HuH-7 (cell line): ENCODE measurements around the gene MED25.

Experiments used
- DNase-seq: peaks from one replicate; pipeline ENCODE4 v3.0.0; 2011; ENCODE audit warnings: low spot score

Gene MED25

GRCh38 chr19:49817964-49818648 is at the start of gene MED25:
Gene MED25, plus strand, starts transcription at chr19:49818289. Its CDS starts 53 bp downstream, at chr19:49818342.
- peak; percentile 96 for DNase-seq

DNA sequence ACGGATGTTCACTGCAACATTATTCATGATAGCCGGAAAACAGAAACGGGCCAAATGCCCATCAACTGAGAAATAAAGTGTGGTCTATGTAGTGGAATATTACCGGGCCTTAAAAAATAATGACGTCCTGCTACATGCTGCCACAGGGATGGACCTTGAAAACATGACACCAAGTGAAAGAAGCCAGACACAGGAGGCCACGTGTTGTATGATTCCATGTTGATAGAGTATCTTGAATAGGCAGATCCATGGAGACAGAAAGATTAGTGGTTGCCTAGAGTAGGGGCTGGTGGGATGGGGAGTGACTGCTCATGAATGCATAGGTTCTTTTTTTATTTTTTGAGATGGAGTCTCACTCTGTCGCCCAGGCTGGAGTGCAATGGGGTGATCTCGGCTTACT is 47.6 kb upstream of the MED25 start:
- no peak for DNase-seq

- peak; percentile 62 for DNase-seq
These were observed 46.4 kb upstream of the MED25 start for GRCh38 chr19:49771674-49772139.

GRCh38 chr19:49772850-49773432 is 45.1 kb upstream of the MED25 start:
- no peak for DNase-seq

DNA sequence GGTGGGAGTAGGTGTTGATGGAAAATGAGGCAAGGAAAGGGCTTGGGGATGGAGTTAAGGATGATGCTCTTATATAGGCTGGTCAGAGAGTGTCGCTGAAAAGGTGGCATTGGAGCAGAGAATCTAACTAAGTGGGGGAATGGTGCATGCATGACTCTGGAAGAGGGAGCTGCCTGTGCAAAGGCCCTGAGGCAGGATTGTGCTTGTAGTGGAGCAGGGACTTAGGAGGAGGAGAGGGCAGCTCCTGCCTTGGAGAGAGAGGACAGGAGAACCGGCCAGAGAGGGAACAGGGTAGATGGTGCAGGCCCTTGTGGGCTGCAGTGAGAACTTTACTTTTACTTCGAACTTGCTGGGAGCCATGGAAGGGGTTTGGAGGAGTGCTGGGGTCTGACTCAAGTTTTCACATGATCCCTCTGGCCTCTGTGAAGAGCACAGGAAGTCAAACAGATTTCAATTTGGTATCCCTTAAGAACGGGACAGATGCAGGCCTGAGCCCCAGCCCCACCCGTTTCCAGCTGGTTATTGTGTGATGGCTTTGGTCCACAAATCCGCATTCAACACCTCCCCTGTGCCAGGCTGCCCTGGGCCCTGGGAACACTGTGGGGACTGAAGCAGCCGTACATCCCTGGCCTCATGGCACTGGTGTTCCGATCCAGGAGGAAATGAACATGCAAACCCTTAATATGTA is 44.3 kb upstream of the MED25 start:
- no peak for DNase-seq

DNA sequence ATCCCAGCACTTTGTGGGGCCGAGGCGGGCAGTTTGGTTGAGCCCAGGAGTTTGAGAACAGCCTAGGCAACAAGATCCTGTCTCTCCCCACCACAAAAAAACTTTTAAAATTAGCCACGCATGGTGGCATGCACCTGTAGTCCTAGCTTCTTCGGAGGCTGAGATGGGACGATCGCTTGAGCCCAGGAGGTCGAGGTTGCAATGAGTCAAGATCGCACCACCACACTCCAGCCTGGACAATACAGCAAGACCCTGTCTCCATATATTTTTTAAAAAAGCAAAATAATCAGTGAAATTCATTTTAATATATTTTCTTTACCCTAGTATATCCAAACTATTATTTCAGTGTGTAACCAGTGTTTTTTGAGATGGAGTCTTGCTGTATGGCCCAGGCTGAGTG is 43.1 kb upstream of the MED25 start:
- no peak for DNase-seq

DNA sequence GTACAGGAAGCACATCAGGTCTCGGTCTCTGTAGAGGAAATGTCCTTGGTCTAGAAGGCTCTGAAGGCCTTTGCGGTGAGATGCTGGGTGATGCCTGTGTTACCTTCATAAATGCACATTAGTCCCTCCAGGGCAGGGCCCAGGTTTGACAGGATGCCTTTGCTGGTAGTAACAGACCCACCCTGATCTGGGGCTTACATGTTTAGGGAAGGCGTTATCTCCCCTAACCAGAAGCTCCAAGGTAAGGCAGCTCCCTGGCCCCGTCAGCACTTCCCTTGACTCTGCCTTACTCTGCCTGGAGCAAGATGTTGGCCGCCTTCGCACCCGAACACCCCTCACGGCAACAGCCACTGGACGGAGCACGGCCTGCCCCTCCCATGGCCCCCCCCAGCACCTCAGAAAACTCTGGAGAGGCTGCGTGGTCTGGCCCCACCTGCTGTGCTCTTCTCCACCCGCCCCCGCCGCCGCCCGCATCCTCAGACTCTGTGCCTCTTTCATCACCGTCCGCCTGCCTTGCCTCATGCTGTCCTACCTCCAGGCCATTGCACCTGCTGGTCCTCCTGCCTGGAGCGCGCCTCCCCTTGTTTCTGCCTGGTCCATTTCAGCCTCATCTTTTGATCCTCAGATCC is 42.2 kb upstream of the MED25 start:
- no peak for DNase-seq

DNA sequence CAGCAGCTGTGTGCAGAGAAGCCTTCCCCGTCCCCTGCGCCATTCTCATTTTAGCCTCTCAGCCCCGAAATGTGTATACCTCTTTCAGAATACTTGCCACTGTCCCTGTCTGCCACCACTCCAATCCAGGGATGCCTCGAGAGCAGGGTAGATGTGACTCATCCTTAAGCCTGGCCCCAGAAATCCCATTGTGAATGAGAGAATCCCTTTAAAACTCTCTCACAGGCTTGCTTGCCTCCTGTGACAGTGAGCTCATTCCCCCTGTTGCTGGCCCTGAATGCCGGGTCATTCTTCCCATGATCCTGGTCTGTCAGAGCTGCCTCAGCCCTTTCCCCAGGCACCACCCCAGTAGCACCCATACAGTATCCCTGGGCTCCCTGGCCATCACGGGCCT is 41.7 kb upstream of the MED25 start:
- DNase-seq: no peak

- DNase-seq: no peak
These were observed 38.1 kb upstream of the MED25 start for GRCh38 chr19:49779731-49780555.

GRCh38 chr19:49780861-49781260 is 37.2 kb upstream of the MED25 start:
- no peak for DNase-seq

- DNase-seq: no peak
These were observed 36.7 kb upstream of the MED25 start for GRCh38 chr19:49781394-49781793.

GRCh38 chr19:49782515-49782914 is 35.6 kb upstream of the MED25 start:
- DNase-seq: no peak

GRCh38 chr19:49786376-49786820 is 31.7 kb upstream of the MED25 start:
- DNase-seq: no peak

GRCh38 chr19:49787746-49788145 is 30.3 kb upstream of the MED25 start:
- DNase-seq: no peak

- DNase-seq: no peak
These were observed 29.2 kb upstream of the MED25 start for GRCh38 chr19:49788857-49789256.

- DNase-seq: no peak
These were observed 27.2 kb upstream of the MED25 start for GRCh38 chr19:49790866-49791265.

DNA sequence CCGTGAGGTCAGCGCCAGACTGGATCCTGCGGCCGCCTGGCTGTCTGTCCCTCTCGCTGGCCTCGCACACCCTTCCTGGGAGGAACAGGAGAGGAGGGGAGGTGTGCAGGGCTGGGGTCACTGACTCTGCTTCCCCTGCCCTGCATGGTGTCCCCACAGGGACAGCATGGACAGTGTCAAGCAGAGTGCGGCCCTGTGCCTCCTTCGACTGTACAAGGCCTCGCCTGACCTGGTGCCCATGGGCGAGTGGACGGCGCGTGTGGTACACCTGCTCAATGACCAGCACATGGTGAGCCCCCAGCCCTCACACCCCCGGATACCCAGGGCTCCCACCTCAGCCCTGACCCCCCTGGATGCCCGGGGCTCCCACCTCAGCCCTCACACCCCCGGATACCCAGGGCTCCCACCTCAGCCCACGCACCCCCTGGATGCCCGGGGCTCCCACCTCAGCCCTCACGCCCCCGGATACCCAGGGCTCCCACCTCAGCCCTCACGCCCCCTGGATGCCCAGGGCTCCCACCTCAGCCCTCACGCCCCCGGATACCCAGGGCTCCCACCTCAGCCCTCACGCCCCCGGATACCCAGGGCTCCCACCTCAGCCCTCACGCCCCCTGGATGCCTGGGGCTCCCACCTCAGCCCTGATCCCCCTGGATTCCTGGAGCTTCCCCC is 26.2 kb upstream of the MED25 start:
- DNase-seq: no peak

- no peak for DNase-seq
These were observed 25.1 kb upstream of the MED25 start for GRCh38 chr19:49792829-49793560.

DNA sequence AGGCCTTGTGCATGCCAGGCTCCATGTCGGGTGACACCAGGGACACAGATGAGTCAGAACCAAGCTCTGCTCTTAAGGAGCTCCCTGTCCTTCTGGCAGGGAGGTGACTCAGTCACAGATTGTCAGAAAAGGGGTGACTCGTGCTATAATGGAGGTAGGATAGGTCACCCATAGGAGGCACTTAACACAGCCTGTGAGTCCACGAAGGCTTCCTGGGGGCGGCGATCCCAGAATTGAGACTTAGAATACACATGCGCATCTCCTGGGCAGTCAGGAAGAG is 24.6 kb upstream of the MED25 start:
- DNase-seq: no peak

GRCh38 chr19:49795615-49796014 is 22.5 kb upstream of the MED25 start:
- no peak for DNase-seq

GRCh38 chr19:49798574-49798973 is 19.5 kb upstream of the MED25 start:
- DNase-seq: no peak
